SH-SY5Y (cell line): ENCODE results near the gene IQCF6.

Experiments used
- GATA2 ChIP-seq: IDR thresholded peaks from 2 replicates; pipeline ENCODE4 v1.6.1; 2011; ENCODE audit warnings: mild to moderate bottlenecking, low read depth, low read length
- GATA3 ChIP-seq: IDR thresholded peaks from 2 replicates; pipeline ENCODE4 v1.6.1; 2011; ENCODE audit warnings: low read depth, mild to moderate bottlenecking, low read length, moderate library complexity

DNA sequence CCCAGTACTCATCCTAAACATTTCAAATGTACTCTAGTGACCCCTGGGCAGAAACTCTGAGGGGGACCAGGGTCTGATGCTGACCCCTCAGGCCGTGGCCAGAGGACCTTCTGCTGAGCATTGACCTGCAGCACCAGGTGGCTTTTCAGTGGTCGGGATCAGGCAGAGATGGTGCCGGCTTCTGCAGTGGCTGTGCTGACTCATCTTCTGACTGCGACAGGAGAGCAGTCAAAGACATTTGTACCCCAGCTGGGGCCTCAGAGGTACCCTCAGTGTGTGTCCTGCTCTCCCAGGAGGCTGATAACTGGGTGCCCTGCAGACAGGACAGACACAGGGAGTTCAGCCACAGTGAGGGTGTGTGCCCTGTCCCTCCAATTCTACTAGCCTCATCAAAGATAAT, 36.6 kb upstream of the IQCF6 start:
- TF ChIP-seq GATA2 (no peak), GATA3 (no peak)
